Subcutaneous abdominal adipose tissue (tissue), 5 donors: Measurements from ENCODE around the gene INPPL1.
A peak's percentile ranks its signal among the peaks of the same experiment; 100 is the strongest.
"Not testable (repeated sequence)": the region's sequence is repeated elsewhere in the genome, so short reads cannot be mapped to it uniquely, and the experiment has no call there.

Experiments used
- H3K27ac ChIP-seq: one replicate; pipeline ENCODE4 v1.7.0; 2013; ENCODE audit warnings: low read depth, mild to moderate bottlenecking, inconsistent platforms, low read length, moderate library complexity
- H3K27me3 ChIP-seq, 5 donors: one replicate each; pipeline ENCODE4 v1.7.0; 2013; ENCODE audit warnings: low read length in 5 of 5, inconsistent platforms in 1 of 5; ENCODE audit not compliant: control insufficient read depth in 5 of 5, insufficient read depth in 4 of 5
- H3K36me3 ChIP-seq, 5 donors: one replicate each; pipeline ENCODE4 v1.7.0; 2013; ENCODE audit warnings: low read length in 5 of 5; ENCODE audit not compliant: control insufficient read depth in 5 of 5, insufficient read depth in 5 of 5
- H3K4me1 ChIP-seq, 5 donors: one replicate each; pipeline ENCODE4 v1.7.0; 2013; ENCODE audit warnings: low read length in 5 of 5, mild to moderate bottlenecking in 3 of 5, moderate library complexity in 1 of 5; ENCODE audit not compliant: control insufficient read depth in 5 of 5, insufficient read depth in 5 of 5
- H3K4me3 ChIP-seq, 5 donors: one replicate each; pipeline ENCODE4 v1.7.0; 2013; ENCODE audit warnings: low read length in 5 of 5, low read depth in 1 of 5
- H3K9ac ChIP-seq, 5 donors: one replicate each; pipeline ENCODE4 v1.7.0; 2013; ENCODE audit warnings: low read length in 5 of 5, mild to moderate bottlenecking in 4 of 5, moderate library complexity in 3 of 5
- H3K9me3 ChIP-seq, 5 donors: one replicate each; pipeline ENCODE4 v1.7.0; 2013; ENCODE audit warnings: low read length in 5 of 5; ENCODE audit not compliant: control insufficient read depth in 5 of 5
- donor health status: healthy.
- donor health status: healthy.
- donor health status: healthy.
- donor health status: healthy.
- donor health status: healthy.

INPPL1 gene

GRCh38 chr11:72190631-72191071, 33.9 kb upstream of the INPPL1 start:
- Histone ChIP-seq H3K4me3 (no peak overlapping the region), H3K27ac (no peak overlapping the region), H3K9ac (no peak overlapping the region), H3K27me3 (peaks cover 0 to 4% (median 0%) of the 10 kb centered on the region in 5 donors), H3K4me1 (no peaks in the 10 kb centered on the region), H3K36me3 (no peaks in the 10 kb centered on the region), H3K9me3 (no peaks in the 10 kb centered on the region)

DNA sequence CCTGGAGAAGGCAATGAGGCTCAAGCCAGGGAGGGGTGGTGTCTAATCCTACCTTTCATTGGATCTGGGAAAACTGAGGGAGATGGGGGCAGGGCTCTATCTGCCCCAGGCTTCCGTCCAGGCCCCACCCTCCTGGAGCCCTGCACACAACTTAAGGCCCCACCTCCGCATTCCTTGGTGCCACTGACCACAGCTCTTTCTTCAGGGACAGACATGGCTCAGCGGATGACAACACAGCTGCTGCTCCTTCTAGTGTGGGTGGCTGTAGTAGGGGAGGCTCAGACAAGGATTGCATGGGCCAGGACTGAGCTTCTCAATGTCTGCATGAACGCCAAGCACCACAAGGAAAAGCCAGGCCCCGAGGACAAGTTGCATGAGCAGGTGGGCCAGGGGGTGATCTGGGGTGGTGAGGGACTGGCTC, 32.6 kb upstream of the INPPL1 start, which contains the start of gene FOLR1:
TSS of gene FOLR1 (plus strand) at position 180 of the 421 bp plus-strand sequence. CDS start at position 214, 34 bp downstream.
- Histone ChIP-seq H3K4me3 (no peak within 1 kb of the TSS), H3K27me3 (peaks cover 0 to 6% (median 0%) of the 10 kb centered on the region in 5 donors), H3K9me3 (no peaks in the 10 kb centered on the region), H3K9ac (no peak within 1 kb of the TSS), H3K27ac (no peak within 1 kb of the TSS), H3K36me3 (no peaks in the 10 kb centered on the region), H3K4me1 (no peaks in the 10 kb centered on the region)

DNA sequence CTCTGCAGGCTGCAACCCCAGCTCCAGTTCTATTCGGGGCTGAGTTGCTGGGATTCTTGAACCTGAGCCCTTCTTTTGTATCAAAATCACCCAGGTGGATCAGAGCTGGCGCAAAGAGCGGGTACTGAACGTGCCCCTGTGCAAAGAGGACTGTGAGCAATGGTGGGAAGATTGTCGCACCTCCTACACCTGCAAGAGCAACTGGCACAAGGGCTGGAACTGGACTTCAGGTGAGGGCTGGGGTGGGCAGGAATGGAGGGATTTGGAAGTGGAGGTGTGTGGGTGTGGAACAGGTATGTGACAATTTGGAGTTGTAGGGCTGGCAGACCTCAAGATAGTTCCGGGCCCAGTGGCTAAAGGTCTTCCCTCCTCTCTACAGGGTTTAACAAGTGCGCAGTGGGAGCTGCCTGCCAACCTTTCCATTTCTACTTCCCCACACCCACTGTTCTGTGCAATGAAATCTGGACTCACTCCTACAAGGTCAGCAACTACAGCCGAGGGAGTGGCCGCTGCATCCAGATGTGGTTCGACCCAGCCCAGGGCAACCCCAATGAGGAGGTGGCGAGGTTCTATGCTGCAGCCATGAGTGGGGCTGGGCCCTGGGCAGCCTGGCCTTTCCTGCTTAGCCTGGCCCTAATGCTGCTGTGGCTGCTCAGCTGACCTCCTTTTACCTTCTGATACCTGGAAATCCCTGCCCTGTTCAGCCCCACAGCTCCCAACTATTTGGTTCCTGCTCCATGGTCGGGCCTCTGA, 28.9 kb upstream of the INPPL1 start:
- H3K9me3 ChIP-seq: no peaks in the 10 kb centered on the region
- H3K9ac ChIP-seq: no peak overlapping the region
- H3K27ac ChIP-seq: no peak overlapping the region
- no peak overlapping the region for H3K4me3 ChIP-seq
- H3K36me3 ChIP-seq: no peaks in the 10 kb centered on the region
- H3K27me3 ChIP-seq: peaks cover 0 to 6% (median 0%) of the 10 kb centered on the region in 5 donors
- H3K4me1 ChIP-seq: no peaks in the 10 kb centered on the region

DNA sequence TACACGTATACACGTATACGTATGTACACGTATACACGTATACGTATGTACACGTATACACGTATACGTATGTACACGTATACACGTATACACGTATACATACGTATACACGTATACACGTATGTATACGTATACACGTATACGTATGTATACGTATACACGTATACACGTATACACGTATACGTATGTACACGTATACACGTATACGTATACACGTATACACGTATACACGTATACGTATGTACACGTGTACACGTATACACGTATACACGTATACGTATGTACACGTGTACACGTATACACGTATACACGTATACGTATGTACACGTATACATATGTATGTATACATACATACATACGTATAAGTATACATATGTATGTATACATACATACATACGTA, 23.1 kb upstream of the INPPL1 start:
- H3K4me1 ChIP-seq, H3K9ac ChIP-seq, H3K9me3 ChIP-seq, H3K4me3 ChIP-seq, H3K36me3 ChIP-seq, H3K27ac ChIP-seq, H3K27me3 ChIP-seq: not testable (repeated sequence)

- H3K36me3 ChIP-seq: no peaks in the 10 kb centered on the region
Observed at GRCh38 chr11:72202571-72202970, 22.0 kb upstream of the INPPL1 start.

DNA sequence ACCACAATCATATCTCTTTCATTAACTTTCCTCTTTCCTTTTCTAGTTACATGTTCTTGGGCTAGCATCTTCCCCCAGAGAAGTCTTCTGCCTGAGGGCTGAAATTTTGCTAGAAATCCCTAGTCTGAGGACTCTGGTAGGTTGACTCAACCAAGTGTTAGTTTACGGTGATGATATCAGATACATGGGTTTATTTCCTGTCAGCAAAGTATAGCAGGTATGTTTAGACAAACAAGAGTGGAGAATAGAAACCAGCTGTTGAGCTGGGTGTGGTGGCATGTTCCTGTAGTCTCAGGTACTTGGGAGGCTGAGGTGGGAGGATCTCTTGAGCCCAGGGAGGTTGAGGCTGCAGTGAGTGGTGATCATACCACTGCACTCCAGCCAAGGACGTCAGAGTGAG, 21.4 kb upstream of the INPPL1 start:
- H3K36me3 ChIP-seq: no peaks in the 10 kb centered on the region
- H3K4me1 ChIP-seq: no peaks in the 10 kb centered on the region
- peak overlapping the region in 1 of 5 donors; percentile 24 for H3K9ac ChIP-seq
- H3K9me3 ChIP-seq: no peaks in the 10 kb centered on the region
- H3K27me3 ChIP-seq: no peaks in the 10 kb centered on the region
- no peak overlapping the region for H3K27ac ChIP-seq
- no peak overlapping the region for H3K4me3 ChIP-seq

More at GRCh38 chr11:72202571-72202970, 22.0 kb upstream of the INPPL1 start:
- peak overlapping the region in 1 of 5 donors; percentile 24 for H3K9ac ChIP-seq
- H3K9me3 ChIP-seq: no peaks in the 10 kb centered on the region
- no peaks in the 10 kb centered on the region for H3K4me1 ChIP-seq
- no peak overlapping the region for H3K27ac ChIP-seq
- H3K27me3 ChIP-seq: no peaks in the 10 kb centered on the region
- no peak overlapping the region for H3K4me3 ChIP-seq

DNA sequence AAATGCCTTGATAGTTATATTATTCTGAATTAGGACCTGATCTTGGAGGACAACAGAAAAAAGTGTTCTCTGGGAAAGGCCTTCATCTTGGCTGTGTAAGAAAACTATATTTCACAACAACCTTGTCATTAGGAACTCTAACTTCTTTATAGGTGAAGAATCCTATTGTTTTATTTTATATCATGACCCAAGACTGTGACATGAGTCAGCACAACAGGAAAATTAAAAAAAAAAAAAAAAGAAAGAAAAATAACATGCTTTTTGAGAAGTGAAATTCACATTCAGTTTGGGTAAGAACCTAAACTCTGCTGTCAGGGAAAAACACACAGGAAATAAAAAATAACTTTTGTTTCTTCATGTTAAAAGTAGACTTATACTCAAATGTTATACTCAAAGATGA, 19.7 kb upstream of the INPPL1 start:
- H3K27me3 ChIP-seq: no peaks in the 10 kb centered on the region
- peaks cover 0 to 9% (median 4%) of the 10 kb centered on the region in 5 donors for H3K9me3 ChIP-seq
- peaks cover 0 to 3% (median 0%) of the 10 kb centered on the region in 5 donors for H3K4me1 ChIP-seq
- H3K4me3 ChIP-seq: no peak overlapping the region
- H3K27ac ChIP-seq: no peak overlapping the region
- H3K36me3 ChIP-seq: no peaks in the 10 kb centered on the region
- no peak overlapping the region for H3K9ac ChIP-seq

GRCh38 chr11:72206794-72207193, 17.8 kb upstream of the INPPL1 start:
- not testable (repeated sequence) for H3K9ac ChIP-seq, H3K27ac ChIP-seq, H3K4me3 ChIP-seq, H3K36me3 ChIP-seq, H3K27me3 ChIP-seq, H3K9me3 ChIP-seq, H3K4me1 ChIP-seq

DNA sequence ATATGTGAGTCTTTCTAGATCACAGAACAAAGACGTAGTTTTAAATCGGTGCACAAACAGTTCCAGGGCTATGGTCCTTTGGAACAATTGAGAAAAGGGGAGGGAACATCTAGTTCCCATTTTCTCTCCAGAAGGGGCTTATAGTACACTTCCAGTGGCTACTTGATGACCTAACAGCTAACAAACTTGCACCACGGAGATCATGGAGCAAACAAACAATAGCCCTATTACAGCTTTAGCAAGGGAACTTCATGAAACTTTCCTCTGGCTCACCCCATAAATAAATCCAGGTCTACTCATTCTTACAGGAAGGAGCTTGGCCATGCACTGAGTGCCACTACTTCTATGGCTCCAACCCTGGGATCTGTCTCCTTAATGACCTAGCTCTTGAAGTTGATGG, 16.3 kb upstream of the INPPL1 start:
- Histone ChIP-seq H3K4me3 (peak overlapping the region in 1 of 5 donors; percentile 9), H3K36me3 (no peaks in the 10 kb centered on the region), H3K4me1 (peaks cover 0 to 3% (median 0%) of the 10 kb centered on the region in 5 donors), H3K9ac (no peak overlapping the region), H3K9me3 (peaks cover 0 to 10% (median 4%) of the 10 kb centered on the region in 5 donors), H3K27me3 (no peaks in the 10 kb centered on the region), H3K27ac (no peak overlapping the region)

- H3K9ac ChIP-seq: no peak overlapping the region
- peaks cover 0 to 3% (median 0%) of the 10 kb centered on the region in 5 donors for H3K4me1 ChIP-seq
- H3K27me3 ChIP-seq: no peaks in the 10 kb centered on the region
- no peak overlapping the region for H3K4me3 ChIP-seq
- no peak overlapping the region for H3K27ac ChIP-seq
- no peaks in the 10 kb centered on the region for H3K36me3 ChIP-seq
- H3K9me3 ChIP-seq: peaks cover 0 to 10% (median 4%) of the 10 kb centered on the region in 5 donors
Observed at GRCh38 chr11:72209101-72209500, 15.5 kb upstream of the INPPL1 start.
